Nephron (organoid): ENCODE data around the gene TREML4.

ENCODE experiments used
- H3K27ac Mint-ChIP-seq, 3 experiments: 2 replicates each; pipeline ENCODE4 v1.8.0; 2020; ENCODE audit warnings: mixed read lengths in 3 of 3, mild to moderate bottlenecking in 2 of 3, moderate library complexity in 1 of 3
- H3K27me3 Mint-ChIP-seq: 2 replicates; pipeline ENCODE4 v1.8.0; 2021; ENCODE audit warnings: low read depth, mild to moderate bottlenecking, moderate library complexity, mixed read lengths
- H3K36me3 Mint-ChIP-seq: 2 replicates; pipeline ENCODE4 v1.8.0; 2020; ENCODE audit warnings: low read depth, mixed read lengths
- H3K4me1 Mint-ChIP-seq: 2 replicates; pipeline ENCODE4 v1.8.0; 2020; ENCODE audit warnings: mixed read lengths
- H3K4me3 Mint-ChIP-seq, 3 experiments: 2 replicates each; pipeline ENCODE4 v1.8.0; 2020; ENCODE audit warnings: mild to moderate bottlenecking in 3 of 3, mixed read lengths in 3 of 3, moderate library complexity in 2 of 3
- H3K9me3 Mint-ChIP-seq: 2 replicates; pipeline ENCODE4 v1.8.0; 2020; ENCODE audit warnings: mixed read lengths
- CTCF ChIP-seq, 3 experiments: fragments of 200-600 bp; sonication (generic); IDR thresholded peaks; one replicate each; pipeline ENCODE4 v1.5.0; 2021; ENCODE audit warnings: antibody characterized with exemption in 3 of 3; ENCODE audit not compliant: unreplicated experiment in 3 of 3

Gene TREML4

DNA sequence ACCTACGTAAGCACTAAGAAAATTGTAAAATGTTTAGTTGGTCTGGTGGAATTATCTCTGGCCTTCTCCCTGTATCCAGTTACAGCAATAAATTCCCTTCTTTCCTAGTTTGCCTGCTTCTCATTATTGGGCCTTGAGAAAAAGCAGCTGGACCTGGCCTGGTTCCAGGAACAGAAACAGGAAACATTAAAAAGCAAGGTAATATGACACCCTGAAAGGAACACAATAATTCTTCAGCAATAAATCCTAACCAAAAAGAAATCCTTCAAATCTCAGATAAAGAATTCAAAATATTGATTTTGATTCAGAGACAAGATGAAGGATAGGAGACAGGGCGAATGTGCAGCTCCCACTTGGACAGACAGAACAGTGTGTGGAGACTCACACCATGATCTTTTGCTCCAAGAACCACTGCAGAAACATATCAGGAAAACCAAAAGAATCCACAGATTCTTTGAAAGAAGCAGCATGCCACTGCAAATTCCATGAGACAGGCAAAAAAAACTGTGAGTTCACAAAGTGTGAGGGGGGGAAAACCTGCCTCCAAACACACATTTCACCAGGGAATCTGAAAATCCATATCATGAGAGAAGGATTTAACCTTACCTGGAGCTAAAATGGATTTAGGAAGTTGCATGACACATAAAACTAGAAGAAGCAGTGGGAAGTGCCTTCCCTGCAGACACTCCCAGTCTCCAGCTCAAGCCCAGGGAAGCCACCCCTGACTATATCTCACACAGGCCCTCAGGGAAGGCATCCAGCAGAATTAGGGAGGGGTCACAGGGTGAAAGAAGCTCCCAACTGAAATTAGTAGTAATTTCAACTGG, 29.4 kb downstream of the TREML4 start:
- no peak for TF ChIP-seq CTCF (IDR thresholded peaks at IDR 0.05; ENCODE audit: unreplicated experiment in 3 of 3)
- Mint-ChIP-seq H3K4me3 (peak overlapping the region; percentile 14 to 38 (median 32)), H3K27ac (peak overlapping the region; percentile 92 to 97 (median 95)), H3K4me1 (peaks cover 44% of the 10 kb centered on the region), H3K36me3 (no peaks in the 10 kb centered on the region), H3K9me3 (peaks cover 21% of the 10 kb centered on the region), H3K27me3 (peaks cover 13% of the 10 kb centered on the region)

GRCh38 chr6:41258196-41258493, 30.0 kb downstream of the TREML4 start:
- H3K36me3 Mint-ChIP-seq = no peaks in the 10 kb centered on the region
- peaks cover 44% of the 10 kb centered on the region for H3K4me1 Mint-ChIP-seq
- H3K27ac Mint-ChIP-seq = peak overlapping the region; percentile 92 to 97 (median 95)
- peak overlapping the region in 2 of 3 experiments; percentile 32 to 38 for H3K4me3 Mint-ChIP-seq
- TF ChIP-seq CTCF (IDR thresholded peaks at IDR 0.05; ENCODE audit: unreplicated experiment in 3 of 3) = no peak
- H3K27me3 Mint-ChIP-seq = peaks cover 10% of the 10 kb centered on the region
- peaks cover 22% of the 10 kb centered on the region for H3K9me3 Mint-ChIP-seq

DNA sequence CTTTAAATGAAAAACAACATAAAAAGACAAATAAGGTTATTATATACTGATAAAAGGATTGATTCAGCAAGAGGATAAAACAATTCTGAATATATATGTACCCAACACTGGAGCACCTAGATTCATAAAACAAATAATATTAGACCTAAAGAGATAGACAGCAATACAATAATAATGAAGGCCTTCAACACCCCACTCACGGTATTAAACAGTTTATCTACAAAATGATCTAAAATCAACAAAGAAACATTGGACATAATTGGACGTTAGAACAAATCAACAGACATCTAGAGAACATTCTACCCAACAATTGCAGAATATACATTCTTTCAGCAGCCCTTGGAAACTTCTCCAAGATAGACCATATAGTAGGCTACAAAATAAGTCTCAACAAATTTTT, 34.3 kb downstream of the TREML4 start:
- H3K4me1 Mint-ChIP-seq = peaks cover 20% of the 10 kb centered on the region
- H3K27ac Mint-ChIP-seq = no peak overlapping the region
- peaks cover 10% of the 10 kb centered on the region for H3K27me3 Mint-ChIP-seq
- peaks cover 34% of the 10 kb centered on the region for H3K9me3 Mint-ChIP-seq
- H3K4me3 Mint-ChIP-seq = no peak overlapping the region
- no peaks in the 10 kb centered on the region for H3K36me3 Mint-ChIP-seq
- no peak for TF ChIP-seq CTCF (IDR thresholded peaks at IDR 0.05; ENCODE audit: unreplicated experiment in 3 of 3)

- Mint-ChIP-seq H3K27ac (no peak overlapping the region), H3K9me3 (peaks cover 30% of the 10 kb centered on the region), H3K27me3 (peaks cover 6% of the 10 kb centered on the region), H3K4me3 (no peak overlapping the region), H3K4me1 (peaks cover 12% of the 10 kb centered on the region), H3K36me3 (no peaks in the 10 kb centered on the region)
- TF ChIP-seq CTCF (IDR thresholded peaks at IDR 0.05; ENCODE audit: unreplicated experiment in 3 of 3) = no peak
These were observed 35.1 kb downstream of the TREML4 start for GRCh38 chr6:41263267-41263666.

- H3K9me3 Mint-ChIP-seq = peaks cover 23% of the 10 kb centered on the region
- TF ChIP-seq CTCF (IDR thresholded peaks at IDR 0.05; ENCODE audit: unreplicated experiment in 3 of 3) = no peak
- no peaks in the 10 kb centered on the region for H3K4me1 Mint-ChIP-seq
- peaks cover 10% of the 10 kb centered on the region for H3K27me3 Mint-ChIP-seq
- H3K27ac Mint-ChIP-seq = no peak overlapping the region
- H3K36me3 Mint-ChIP-seq = no peaks in the 10 kb centered on the region
- H3K4me3 Mint-ChIP-seq = no peak overlapping the region
These were observed 38.4 kb downstream of the TREML4 start for GRCh38 chr6:41266541-41266940.

DNA sequence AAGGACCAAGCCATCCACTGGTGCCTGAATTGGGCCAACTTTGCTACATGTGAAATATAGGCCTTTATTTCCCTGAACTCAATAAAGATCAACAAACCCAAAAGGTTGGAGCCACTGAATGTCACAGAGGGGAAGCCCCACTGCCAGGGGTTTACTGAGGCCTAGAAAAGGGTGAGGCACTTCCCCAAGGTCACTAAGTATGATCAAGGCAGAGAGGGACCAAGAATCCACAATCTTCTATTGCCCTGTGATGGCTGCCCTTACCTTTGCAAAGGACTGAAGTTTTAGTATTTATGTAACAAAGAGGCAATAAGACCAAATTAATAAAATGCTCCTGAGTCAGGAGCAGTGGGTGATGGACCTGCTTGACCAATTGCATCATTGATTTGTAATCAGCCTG, 40.3 kb downstream of the TREML4 start:
- Mint-ChIP-seq H3K27ac (no peak overlapping the region), H3K4me1 (no peaks in the 10 kb centered on the region), H3K36me3 (no peaks in the 10 kb centered on the region), H3K9me3 (peaks cover 8% of the 10 kb centered on the region), H3K4me3 (no peak overlapping the region), H3K27me3 (peaks cover 14% of the 10 kb centered on the region)
- no peak for TF ChIP-seq CTCF (IDR thresholded peaks at IDR 0.05; ENCODE audit: unreplicated experiment in 3 of 3)
